IMR-90 (cell line): ENCODE data around the gene BMERB1. TPM values are rescaled to one million over a fixed set of nuclear protein-coding genes. Genes with fewer than 3 reads are reported as not detected.
A peak's percentile ranks its signal among the peaks of the same experiment; 100 is the strongest.

Experiments used
- ATAC-seq: fragments of 200-7000 bp; cut with Tn5 transposase; 2 replicates; pipeline ENCODE4 v1.9.1; 2020; ENCODE audit warnings: low read depth, mild to moderate bottlenecking, moderate library complexity
- BruUV-seq: library from RNA; stranded (reverse); fragments of 400-500 nt; replicated peaks from 2 replicates; lab custom pipeline; 2021; lab: Mats Ljungman, UMichigan
- CTCF ChIA-PET: fragments of 300-600 bp; formaldehyde crosslinking; extraction: SDS; loops from one replicate; lab custom pipeline; 2021; ENCODE audit warnings: antibody characterized with exemption; lab: Yijun Ruan, JAX
- POLR2A ChIA-PET: fragments of 300-600 bp; sonication (Branson Sonifier 250); formaldehyde crosslinking; loops from one replicate; lab custom pipeline; 2022; ENCODE audit warnings: antibody characterized with exemption; ENCODE audit not compliant: unreplicated experiment; lab: Charles Lee
- DNase-seq: peaks from one replicate; pipeline ENCODE4 v3.0.0; 2013
- H2AFZ ChIP-seq: replicated peaks from 2 replicates; pipeline ENCODE3; 2013; ENCODE audit warnings: low read length, mild to moderate bottlenecking; ENCODE audit not compliant: poor library complexity
- H2AK5ac ChIP-seq: 2 replicates; pipeline ENCODE4 v1.6.1; 2013; ENCODE audit warnings: low read depth, low read length, inconsistent platforms
- H2AK9ac ChIP-seq: replicated peaks from 2 replicates; pipeline ENCODE3; 2013; ENCODE audit warnings: mild to moderate bottlenecking, low read depth, low read length, moderate library complexity; ENCODE audit not compliant: poor library complexity
- H2BK120ac ChIP-seq: 2 replicates; pipeline ENCODE4 v1.6.1; 2013; ENCODE audit warnings: low read depth, low read length, inconsistent platforms
- H2BK15ac ChIP-seq: 3 replicates; pipeline ENCODE4 v1.6.1; 2013; ENCODE audit warnings: low read depth, low read length, inconsistent platforms
- H2BK20ac ChIP-seq: 2 replicates; pipeline ENCODE4 v1.6.1; 2013; ENCODE audit warnings: low read depth, mild to moderate bottlenecking, inconsistent platforms, low read length, moderate library complexity
- H2BK5ac ChIP-seq: 2 replicates; pipeline ENCODE4 v1.6.1; 2013; ENCODE audit warnings: mild to moderate bottlenecking, low read depth, low read length, inconsistent platforms; ENCODE audit not compliant: poor library complexity, severe bottlenecking
- H3K14ac ChIP-seq: replicated peaks from 2 replicates; pipeline ENCODE4 v1.6.1; 2013; ENCODE audit warnings: low read depth, low read length, inconsistent platforms
- H3K18ac ChIP-seq: 2 replicates; pipeline ENCODE4 v1.6.1; 2013; ENCODE audit warnings: low read depth, low read length, control low read depth
- H3K23ac ChIP-seq: 2 replicates; pipeline ENCODE4 v1.6.1; 2013; ENCODE audit warnings: low read depth, low read length, inconsistent platforms
- H3K27ac ChIP-seq: 2 replicates; pipeline ENCODE4 v1.5.1; 2013; ENCODE audit warnings: mild to moderate bottlenecking, control low read depth, low read length; ENCODE audit not compliant: insufficient read depth
- H3K27me3 ChIP-seq: 2 replicates; pipeline ENCODE4 v1.6.1; 2013; ENCODE audit warnings: low read length; ENCODE audit not compliant: control insufficient read depth, insufficient read depth
- H3K36me3 ChIP-seq: 2 replicates; pipeline ENCODE4 v1.6.1; 2013; ENCODE audit warnings: low read length, mixed read lengths; ENCODE audit not compliant: control insufficient read depth, insufficient read depth
- H3K4ac ChIP-seq: 2 replicates; pipeline ENCODE4 v1.6.1; 2013; ENCODE audit warnings: low read depth, low read length, inconsistent platforms
- H3K4me1 ChIP-seq: 2 replicates; pipeline ENCODE4 v1.6.1; 2013; ENCODE audit warnings: low read length, mixed read lengths; ENCODE audit not compliant: control insufficient read depth, insufficient read depth
- H3K4me2 ChIP-seq: 2 replicates; pipeline ENCODE4 v1.6.1; 2013; ENCODE audit warnings: low read depth, mild to moderate bottlenecking, control low read depth, low read length, moderate library complexity
- H3K4me3 ChIP-seq: 2 replicates; pipeline ENCODE4 v1.5.1; 2013; ENCODE audit warnings: low read depth, mild to moderate bottlenecking, control low read depth, low read length, moderate library complexity; ENCODE audit not compliant: insufficient read depth
- H3K56ac ChIP-seq: 2 replicates; pipeline ENCODE4 v1.6.1; 2013; ENCODE audit warnings: low read length, inconsistent platforms; ENCODE audit not compliant: insufficient read depth; ENCODE audit errors: extremely low read depth
- H3K79me1 ChIP-seq, 2 experiments: 2 replicates each; pipeline ENCODE4 v1.6.1; 2013; ENCODE audit warnings: low read length in 2 of 2, inconsistent platforms in 1 of 2, low read depth in 1 of 2
- H3K9ac ChIP-seq: 2 replicates; pipeline ENCODE4 v1.6.1; 2013; ENCODE audit warnings: low read depth, low read length, control low read depth
- H3K9me1 ChIP-seq: 2 replicates; pipeline ENCODE4 v1.6.1; 2013; ENCODE audit warnings: low read length, inconsistent platforms; ENCODE audit not compliant: insufficient read depth
- H3K9me3 ChIP-seq: 2 replicates; pipeline ENCODE4 v1.6.1; 2013; ENCODE audit warnings: low read length; ENCODE audit not compliant: control insufficient read depth, insufficient read depth
- H4K20me1 ChIP-seq: 2 replicates; pipeline ENCODE4 v1.6.1; 2013; ENCODE audit warnings: low read length, inconsistent platforms; ENCODE audit not compliant: insufficient read depth
- H4K5ac ChIP-seq: 2 replicates; pipeline ENCODE4 v1.6.1; 2013; ENCODE audit warnings: mild to moderate bottlenecking, low read depth, low read length, control low read depth
- H4K8ac ChIP-seq, 2 experiments: 2 replicates each; pipeline ENCODE4 v1.6.1; 2013; ENCODE audit warnings: low read depth in 2 of 2, low read length in 2 of 2, control low read depth in 1 of 2, inconsistent platforms in 1 of 2
- H4K91ac ChIP-seq: 2 replicates; pipeline ENCODE4 v1.6.1; 2013; ENCODE audit warnings: low read depth, low read length, inconsistent platforms; ENCODE audit not compliant: insufficient read depth
- CHD1 ChIP-seq: IDR thresholded peaks from 2 replicates; pipeline ENCODE4 v1.6.1; 2012; ENCODE audit warnings: low read depth, low read length, improper control_type of control experiment
- POLR2A ChIP-seq: IDR thresholded peaks from 2 replicates; pipeline ENCODE4 v1.6.1; 2012; ENCODE audit warnings: mild to moderate bottlenecking, low read depth, low read length
- RAD21 ChIP-seq: IDR thresholded peaks from 2 replicates; pipeline ENCODE4 v1.6.1; 2012; ENCODE audit warnings: low read length, improper control_type of control experiment
- WGBS, 2 experiments: methylation state at CpG; one replicate each; pipeline versions ENCODE4 v1.1.5 to v1.1.7; 2013; ENCODE audit warnings: missing lambda C conversion rate in 2 of 2; ENCODE audit not compliant: insufficient read length in 1 of 2; ENCODE audit errors: extremely low coverage in 2 of 2; 5-methylcytosine and 5-hydroxymethylcytosine counted together
- dilution Hi-C: fragments of 300-500 bp; cut with HindIII; formaldehyde crosslinking; loops from one replicate; pipeline ENCODE4 v1.14.3; 2018; ENCODE audit warnings: low sequenced_read_pairs; ENCODE audit not compliant: unreplicated experiment
- in situ Hi-C: fragments of 300-500 bp; cut with MboI; formaldehyde crosslinking; loops from 3 replicates; pipeline ENCODE4 v1.14.3; 2019; ENCODE audit warnings: low sequenced_read_pairs, inconsistent platforms, mixed read lengths
- intact Hi-C: fragments of 100-400 bp; cut with micrococcal nuclease; formaldehyde crosslinking; loops from 2 replicates; pipeline ENCODE4 v1.10.0; 2022
- polyA plus RNA-seq, 3 experiments: library from polyadenylated mRNA; depleted of rRNA; stranded (reverse); fragments of >200 nt; gene quantifications; 2 replicates each; pipeline ENCODE4 v1.2.3, GENCODE V29; 2012; ENCODE audit warnings: low replicate concordance in 1 of 3
- total RNA-seq: library from RNA; depleted of rRNA; stranded (reverse); fragments of >200 nt; gene quantifications from 2 replicates; pipeline ENCODE4 v1.2.3, GENCODE V29; 2012
- TF ChIP-seq, protein P1 (sequence below): fragments of 150-350 bp; IDR thresholded peaks from 2 replicates; pipeline ENCODE4 v1.6.1; 2017; ENCODE audit warnings: mild to moderate bottlenecking, antibody characterized with exemption, low read length, low read depth

Gene BMERB1
- total and polyA plus RNA-seq, 2 of the 4 experiments (the other 2 are of a cell fraction), result 22.6 to 32.9 TPM

DNA sequence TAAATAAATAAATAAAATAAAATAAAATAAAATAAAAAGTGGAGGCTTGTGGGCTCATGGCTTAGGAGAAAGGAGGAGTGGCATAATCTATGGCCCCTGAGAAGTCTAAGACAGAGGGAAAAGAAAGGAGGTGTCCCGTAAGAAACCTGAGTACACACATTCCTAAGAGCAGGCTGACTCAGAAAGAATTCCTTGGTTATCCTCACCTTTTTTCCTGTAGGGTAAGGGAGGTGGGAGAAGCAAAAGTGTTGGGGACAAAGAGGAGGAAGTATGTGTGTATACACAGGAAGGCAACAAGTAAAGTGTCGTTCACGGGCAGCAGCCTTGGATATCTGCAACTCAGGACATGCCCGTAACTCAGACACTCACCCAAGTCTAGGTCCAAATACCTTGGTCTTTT, 179.3 kb downstream of the BMERB1 start:
- peaks cover 4% of the 10 kb centered on the region for H3K4me1 ChIP-seq
- no peak overlapping the region for H3K9ac ChIP-seq
- H3K27ac ChIP-seq, result no peak overlapping the region
- no TSS peak for BruUV-seq
- H4K91ac ChIP-seq, result no peak overlapping the region
- in situ Hi-C loops, result no loop called here
- no peak overlapping the region for H3K4me2 ChIP-seq
- H3K4me3 ChIP-seq, result no peak overlapping the region
- no peak for TF ChIP-seq RAD21
- no peak for TF ChIP-seq CHD1
- TF ChIP-seq, protein P1, sequence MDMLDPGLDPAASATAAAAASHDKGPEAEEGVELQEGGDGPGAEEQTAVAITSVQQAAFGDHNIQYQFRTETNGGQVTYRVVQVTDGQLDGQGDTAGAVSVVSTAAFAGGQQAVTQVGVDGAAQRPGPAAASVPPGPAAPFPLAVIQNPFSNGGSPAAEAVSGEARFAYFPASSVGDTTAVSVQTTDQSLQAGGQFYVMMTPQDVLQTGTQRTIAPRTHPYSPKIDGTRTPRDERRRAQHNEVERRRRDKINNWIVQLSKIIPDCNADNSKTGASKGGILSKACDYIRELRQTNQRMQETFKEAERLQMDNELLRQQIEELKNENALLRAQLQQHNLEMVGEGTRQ, result no peak
- TF ChIP-seq POLR2A, result no peak
- H3K14ac ChIP-seq, result no peak overlapping the region
- H3K56ac ChIP-seq, result no peak overlapping the region
- intact Hi-C loops, result no loop called here
- no peak overlapping the region for H2AK9ac ChIP-seq
- H3K36me3 ChIP-seq, result peaks cover 51% of the 10 kb centered on the region
- peaks cover 14% of the 10 kb centered on the region for H3K9me1 ChIP-seq
- ATAC-seq (no peak), DNase-seq (no peak)
- no peaks in the 10 kb centered on the region for H4K20me1 ChIP-seq
- H3K23ac ChIP-seq, result no peak overlapping the region
- H3K27me3 ChIP-seq, result no peaks in the 10 kb centered on the region
- dilution Hi-C loops, result no loop called here
- H2AK5ac ChIP-seq, result no peak overlapping the region
- H2BK20ac ChIP-seq, result no peak overlapping the region
- H3K9me3 ChIP-seq, result no peaks in the 10 kb centered on the region
- H2BK15ac ChIP-seq, result no peak overlapping the region
- 0 out of 2 replicates have a peak overlapping the region, but pooled peaks have one; percentile 22 for H3K4ac ChIP-seq
- no peak overlapping the region for H4K8ac ChIP-seq
- no peak overlapping the region for H2AFZ ChIP-seq
- H3K18ac ChIP-seq, result no peak overlapping the region
- no peak overlapping the region for H2BK5ac ChIP-seq
- no peak overlapping the region for H4K5ac ChIP-seq
- no peak overlapping the region for H2BK120ac ChIP-seq
- POLR2A ChIA-PET, result no interaction called here
- WGBS, 2 experiments, result no CpG with 5 or more reads among the region's 4 CpGs
- CTCF ChIA-PET, result no interaction called here
- H3K79me1 ChIP-seq, result peaks cover 0 to 20% of the 10 kb centered on the region in 2 experiments; a peak in 2 of 4 replicates
